ENCODE data around the gene DNAH6. TPM values are rescaled to one million over a fixed set of nuclear protein-coding genes. Genes with fewer than 3 reads are reported as not detected.

DNAH6 gene
- total RNA-seq, 1 experiment from 2014 or later = 0.26 TPM

GRCh38 chr2:84723831-84724230 lies 207.5 kb downstream of the DNAH6 start:
- H3K79me2 ChIP-seq (ENCODE audit: insufficient read depth, low read length) = no peaks in the 10 kb centered on the region
- no peaks in the 10 kb centered on the region for H3K23me2 ChIP-seq (ENCODE audit: insufficient read length, low read depth, low read length, poor library complexity, severe bottlenecking)
- H3K4me1 ChIP-seq (ENCODE audit: insufficient read depth, low read length) = no peaks in the 10 kb centered on the region
- no peaks in the 10 kb centered on the region for H3K9me3 Mint-ChIP-seq
- H3K36me3 Mint-ChIP-seq (ENCODE audit: insufficient read depth in 1 of 3, low read depth in 3 of 3) = no peaks in the 10 kb centered on the region
- no peak overlapping the region for H2BK15ac ChIP-seq (ENCODE audit: low read depth, low read length)
- H4K91ac ChIP-seq (ENCODE audit: insufficient read length, low read depth, low read length) = no peak overlapping the region
- no peak overlapping the region for H4K8ac ChIP-seq (replicated peaks; ENCODE audit: insufficient read length, low read depth, low read length)
- H2AFZ ChIP-seq (ENCODE audit: low read length) = no peak overlapping the region
- no peaks in the 10 kb centered on the region for H3K27me3 ChIP-seq (ENCODE audit: insufficient read depth, low read length)
- no peak overlapping the region for H4K5ac ChIP-seq (ENCODE audit: insufficient read length, low read depth, low read length)
- H3K4me3 Mint-ChIP-seq = no peak overlapping the region
- no peak overlapping the region for H3K23ac ChIP-seq (ENCODE audit: insufficient read length, low read depth, low read length)
- no peaks in the 10 kb centered on the region for H3K79me1 ChIP-seq (ENCODE audit: insufficient read depth, low read depth, low read length, poor library complexity, severe bottlenecking)
- H3K27ac ChIP-seq (ENCODE audit: insufficient read length, low read depth, low read length) = no peak overlapping the region
- no peak overlapping the region for H3K4me2 ChIP-seq (ENCODE audit: insufficient read depth, insufficient read length, low read length)
- no CpG with 5 or more reads among the region's 2 CpGs for WGBS (ENCODE audit: extremely low coverage, insufficient read length, low lambda C conversion rate)
- no peak overlapping the region for H3K18ac ChIP-seq (ENCODE audit: insufficient read length, low read depth, low read length)
- no peak overlapping the region for H2AK5ac ChIP-seq (ENCODE audit: insufficient read length, low read length)
- H2BK12ac ChIP-seq (ENCODE audit: insufficient read length, low read depth, low read length) = no peak overlapping the region
- peaks cover 5% of the 10 kb centered on the region for H3K27me3 Mint-ChIP-seq (ENCODE audit: low read depth)
- H2BK120ac ChIP-seq (ENCODE audit: low read depth, low read length, poor library complexity, severe bottlenecking) = no peak overlapping the region
- H3T11ph ChIP-seq (ENCODE audit: low read length) = no peak overlapping the region
- no peak overlapping the region for H3K4ac ChIP-seq (ENCODE audit: low read depth, low read length)
- no peak for DNase-seq
- H3K9me3 ChIP-seq (ENCODE audit: control insufficient read depth, low read depth, low read length) = no peaks in the 10 kb centered on the region
- no peak for TF ChIP-seq CTCF (conservative IDR thresholded peaks at IDR 0.05)
- no peak overlapping the region for H3K56ac ChIP-seq (ENCODE audit: insufficient read length, low read depth, low read length)
- H3K27ac Mint-ChIP-seq = no peak overlapping the region
- no peak overlapping the region for H2BK20ac ChIP-seq (ENCODE audit: low read depth, low read length, poor library complexity, severe bottlenecking)
- no peak overlapping the region for H3K14ac ChIP-seq (ENCODE audit: insufficient read depth, low read length)
- H4K20me1 ChIP-seq (ENCODE audit: control insufficient read depth, insufficient read depth, insufficient read length) = no peaks in the 10 kb centered on the region
- no peak overlapping the region for H3K9ac ChIP-seq (ENCODE audit: extremely low read depth, insufficient read length, low read length)
- H3K4me1 Mint-ChIP-seq = no peaks in the 10 kb centered on the region
- no peak overlapping the region for H2BK5ac ChIP-seq (ENCODE audit: insufficient read length, low read length)
